Neuronal stem cell (in vitro differentiated cells): ENCODE measurements around the gene MCM10.

Experiments used
- DNase-seq: peaks from one replicate; pipeline ENCODE4 v3.0.0-alpha.2; 2013; ENCODE audit warnings: low spot score
- H2AFZ ChIP-seq: one replicate; pipeline ENCODE4 v1.6.1; 2013; ENCODE audit warnings: mild to moderate bottlenecking, low read length, inconsistent platforms
- H2AK5ac ChIP-seq: 2 replicates; pipeline ENCODE4 v1.6.1; 2013; ENCODE audit warnings: low read depth, mild to moderate bottlenecking, inconsistent platforms, low read length, moderate library complexity, mixed read lengths
- H2BK120ac ChIP-seq: 2 replicates; pipeline ENCODE4 v1.6.1; 2013; ENCODE audit warnings: low read depth, mild to moderate bottlenecking, inconsistent platforms, low read length, moderate library complexity, mixed read lengths
- H2BK12ac ChIP-seq: one replicate; pipeline ENCODE4 v1.6.1; 2013; ENCODE audit warnings: low read length, inconsistent platforms
- H2BK15ac ChIP-seq: 2 replicates; pipeline ENCODE4 v1.6.1; 2013; ENCODE audit warnings: mild to moderate bottlenecking, low read length, inconsistent platforms, mixed read lengths
- H2BK5ac ChIP-seq: one replicate; pipeline ENCODE4 v1.6.1; 2013; ENCODE audit warnings: inconsistent platforms, mild to moderate bottlenecking, low read length, moderate library complexity
- H3K14ac ChIP-seq: one replicate; pipeline ENCODE4 v1.6.1; 2013; ENCODE audit warnings: low read length, inconsistent platforms
- H3K18ac ChIP-seq: 2 replicates; pipeline ENCODE4 v1.6.1; 2013; ENCODE audit warnings: low read length, inconsistent platforms
- H3K23ac ChIP-seq: 2 replicates; pipeline ENCODE4 v1.6.1; 2013; ENCODE audit warnings: low read depth, mild to moderate bottlenecking, mixed read lengths, low read length, inconsistent platforms; ENCODE audit not compliant: poor library complexity
- H3K27ac ChIP-seq: replicated peaks from 3 replicates; pipeline ENCODE4 v1.5.1; 2013; ENCODE audit warnings: low read length, inconsistent platforms
- H3K27me3 ChIP-seq, 3 experiments: 2 replicates each; pipeline ENCODE4 v1.6.1; 2013; ENCODE audit warnings: low read length in 3 of 3, mild to moderate bottlenecking in 2 of 3, inconsistent platforms in 1 of 3, low read depth in 1 of 3, mixed read lengths in 1 of 3, moderate library complexity in 1 of 3; ENCODE audit not compliant: control insufficient read depth in 3 of 3, insufficient read depth in 3 of 3
- H3K36me3 ChIP-seq, 2 donors: replicated peaks in 1 of 2; 2 replicates each; pipeline ENCODE4 v1.6.1; 2013; ENCODE audit warnings: low read length in 2 of 2; ENCODE audit not compliant: control insufficient read depth in 2 of 2, insufficient read depth in 2 of 2
- H3K4ac ChIP-seq: 2 replicates; pipeline ENCODE4 v1.6.1; 2013; ENCODE audit warnings: inconsistent platforms, mild to moderate bottlenecking, low read length, moderate library complexity
- H3K4me1 ChIP-seq, 2 donors: 1 replicate in 1 of 2; 2 replicates in 1 of 2; pipeline ENCODE4 v1.6.1; 2013; ENCODE audit warnings: low read length in 2 of 2, low read depth in 1 of 2; ENCODE audit not compliant: control insufficient read depth in 2 of 2, insufficient read depth in 1 of 2
- H3K4me2 ChIP-seq: one replicate; pipeline ENCODE4 v1.6.1; 2013; ENCODE audit warnings: mild to moderate bottlenecking, low read length, inconsistent platforms; ENCODE audit not compliant: insufficient read depth, poor library complexity, severe bottlenecking
- H3K4me3 ChIP-seq, 2 donors: 2 replicates each; pipeline ENCODE4 v1.5.1; 2013; ENCODE audit warnings: low read length in 2 of 2, mild to moderate bottlenecking in 2 of 2, inconsistent platforms in 1 of 2, moderate library complexity in 1 of 2
- H3K79me1 ChIP-seq: one replicate; pipeline ENCODE4 v1.6.1; 2013; ENCODE audit warnings: low read depth, mild to moderate bottlenecking, inconsistent platforms, low read length, moderate library complexity
- H3K9ac ChIP-seq: one replicate; pipeline ENCODE4 v1.6.1; 2013; ENCODE audit warnings: mild to moderate bottlenecking, low read depth, low read length, inconsistent platforms; ENCODE audit not compliant: poor library complexity
- H3K9me3 ChIP-seq, 2 donors: replicated peaks in 1 of 2; 2 replicates each; pipeline versions ENCODE3 to v1.6.1; 2013; ENCODE audit warnings: low read length in 2 of 2, mild to moderate bottlenecking in 2 of 2, inconsistent platforms in 1 of 2, low read depth in 1 of 2, mixed read lengths in 1 of 2, moderate library complexity in 1 of 2; ENCODE audit not compliant: control insufficient read depth in 2 of 2, insufficient read depth in 1 of 2
- H4K8ac ChIP-seq: one replicate; pipeline ENCODE4 v1.6.1; 2013; ENCODE audit warnings: low read depth, mild to moderate bottlenecking, inconsistent platforms, low read length, moderate library complexity
- H4K91ac ChIP-seq: one replicate; pipeline ENCODE4 v1.6.1; 2013; ENCODE audit warnings: low read length, low read depth, mild to moderate bottlenecking, inconsistent platforms; ENCODE audit not compliant: poor library complexity
- WGBS, 2 donors: extraction: QIAGEN DNeasy Blood & Tissue Kit; methylation state at CpG; one replicate each; pipeline ENCODE4 v1.1.7; 2013; ENCODE audit warnings: missing lambda C conversion rate in 2 of 2, mixed read lengths in 1 of 2; ENCODE audit not compliant: insufficient read length in 2 of 2, insufficient replicate concordance in 1 of 2; ENCODE audit errors: extremely low coverage in 2 of 2; 5-methylcytosine and 5-hydroxymethylcytosine counted together

The MCM10 gene

DNA sequence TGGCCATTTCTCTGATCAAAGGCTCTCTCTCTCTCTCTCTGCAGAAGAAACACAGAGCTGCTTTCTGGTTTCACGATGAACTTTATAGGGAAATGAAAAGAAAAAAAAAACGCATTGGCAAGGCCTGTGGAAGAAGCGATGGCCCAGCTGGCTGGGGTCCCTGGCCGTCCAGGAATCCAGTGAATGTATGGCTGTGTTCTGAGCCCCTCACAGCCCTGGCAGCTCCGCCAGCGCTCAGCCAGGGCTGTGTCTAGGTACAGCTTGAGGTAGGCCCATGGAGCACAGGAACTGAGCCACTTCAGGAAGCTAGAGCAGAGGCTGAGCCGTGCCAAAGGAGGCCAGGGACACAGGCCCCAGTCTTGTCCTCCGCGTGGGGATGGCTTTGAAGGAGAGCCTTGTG is 85.9 kb downstream of the MCM10 start:
- no peak overlapping the region for H3K4me2 ChIP-seq
- H2AK5ac ChIP-seq = no peak overlapping the region
- no peak overlapping the region for H3K4ac ChIP-seq
- WGBS, 2 donors = no CpG with 5 or more reads among the region's 9 CpGs
- no peak overlapping the region for H4K91ac ChIP-seq
- H2BK15ac ChIP-seq = no peak overlapping the region
- no peaks in the 10 kb centered on the region for H3K79me1 ChIP-seq
- H3K27me3 ChIP-seq = no peaks in the 10 kb centered on the region
- H4K8ac ChIP-seq = no peak overlapping the region
- H2BK5ac ChIP-seq = no peak overlapping the region
- H2AFZ ChIP-seq = peak overlapping the region; percentile 56
- peak overlapping the region; percentile 9 for H3K9ac ChIP-seq
- no peaks in the 10 kb centered on the region for H3K36me3 ChIP-seq
- no peak overlapping the region for H3K4me3 ChIP-seq
- no peak overlapping the region for H3K23ac ChIP-seq
- H3K4me1 ChIP-seq = no peaks in the 10 kb centered on the region
- DNase-seq = no peak
- no peak overlapping the region for H2BK120ac ChIP-seq
- H3K27ac ChIP-seq = no peak overlapping the region
- H2BK12ac ChIP-seq = no peak overlapping the region
- H3K14ac ChIP-seq = no peak overlapping the region
- no peaks in the 10 kb centered on the region for H3K9me3 ChIP-seq
- H3K18ac ChIP-seq = peak overlapping the region; percentile 50

DNA sequence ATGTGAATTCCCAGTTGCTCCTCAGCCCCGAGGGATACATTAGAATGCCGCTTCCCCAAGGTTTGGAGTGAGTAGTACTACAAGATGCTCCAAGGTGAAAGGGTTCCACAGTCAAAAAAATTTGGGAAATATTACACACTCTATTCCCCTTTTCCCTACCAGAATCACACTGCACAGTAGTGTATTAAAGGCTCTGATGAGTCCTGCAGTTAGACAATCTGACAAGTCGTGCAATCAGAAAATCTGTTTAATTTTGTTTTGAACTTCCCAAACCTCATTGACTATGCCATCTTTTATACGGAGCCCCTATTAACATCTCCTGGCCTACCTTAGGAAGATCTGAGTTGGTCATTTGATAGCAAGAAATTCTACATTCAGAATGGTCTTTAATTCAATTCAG is 86.4 kb downstream of the MCM10 start:
- Histone ChIP-seq H3K36me3 (no peaks in the 10 kb centered on the region), H2AFZ (no peak overlapping the region), H3K79me1 (no peaks in the 10 kb centered on the region), H3K27me3 (no peaks in the 10 kb centered on the region), H3K4me3 (no peak overlapping the region), H3K23ac (no peak overlapping the region), H2AK5ac (no peak overlapping the region), H3K18ac (no peak overlapping the region), H3K9me3 (no peaks in the 10 kb centered on the region), H2BK5ac (no peak overlapping the region), H3K27ac (no peak overlapping the region), H3K4me1 (no peaks in the 10 kb centered on the region), H2BK120ac (no peak overlapping the region), H3K14ac (no peak overlapping the region), H4K8ac (no peak overlapping the region), H3K4ac (no peak overlapping the region), H2BK12ac (no peak overlapping the region), H3K4me2 (no peak overlapping the region), H3K9ac (no peak overlapping the region), H2BK15ac (no peak overlapping the region), H4K91ac (no peak overlapping the region)
- DNase-seq = no peak
- WGBS, 2 donors = no CpG with 5 or more reads among the region's 4 CpGs

DNA sequence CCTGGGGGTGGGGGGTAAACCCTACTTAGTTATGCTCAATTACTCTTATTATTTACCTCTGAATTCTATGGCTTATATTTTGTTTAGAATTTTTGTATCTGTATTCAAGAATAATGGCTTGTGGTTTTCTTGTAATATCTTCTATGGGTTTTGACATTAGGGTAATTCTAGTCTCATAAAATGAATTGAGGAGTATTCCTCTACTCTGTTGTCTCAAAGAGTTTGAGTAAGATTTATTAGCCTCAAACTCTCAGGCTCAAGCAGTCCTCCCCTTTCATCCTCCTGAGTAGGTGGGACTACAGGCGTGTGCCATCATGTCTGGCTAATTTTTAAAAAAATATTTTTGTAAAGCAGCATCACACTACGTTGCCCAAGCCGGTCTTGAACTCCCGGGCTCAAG is 92.4 kb downstream of the MCM10 start:
- Histone ChIP-seq H2BK15ac (no peak overlapping the region), H3K79me1 (no peaks in the 10 kb centered on the region), H2AFZ (no peak overlapping the region), H3K23ac (no peak overlapping the region), H3K4me3 (no peak overlapping the region), H3K9ac (no peak overlapping the region), H3K27me3 (peaks cover 0 to 7% (median 0%) of the 10 kb centered on the region in 3 experiments), H3K18ac (no peak overlapping the region), H2BK120ac (no peak overlapping the region), H3K9me3 (no peaks in the 10 kb centered on the region), H3K27ac (no peak overlapping the region), H4K8ac (no peak overlapping the region), H3K4me1 (no peaks in the 10 kb centered on the region), H2BK5ac (no peak overlapping the region), H2AK5ac (no peak overlapping the region), H3K4ac (no peak overlapping the region), H2BK12ac (no peak overlapping the region), H3K4me2 (no peak overlapping the region), H3K14ac (no peak overlapping the region), H3K36me3 (no peaks in the 10 kb centered on the region), H4K91ac (no peak overlapping the region)
- no CpG with 5 or more reads among the region's 4 CpGs for WGBS, 2 donors
- DNase-seq = no peak

DNA sequence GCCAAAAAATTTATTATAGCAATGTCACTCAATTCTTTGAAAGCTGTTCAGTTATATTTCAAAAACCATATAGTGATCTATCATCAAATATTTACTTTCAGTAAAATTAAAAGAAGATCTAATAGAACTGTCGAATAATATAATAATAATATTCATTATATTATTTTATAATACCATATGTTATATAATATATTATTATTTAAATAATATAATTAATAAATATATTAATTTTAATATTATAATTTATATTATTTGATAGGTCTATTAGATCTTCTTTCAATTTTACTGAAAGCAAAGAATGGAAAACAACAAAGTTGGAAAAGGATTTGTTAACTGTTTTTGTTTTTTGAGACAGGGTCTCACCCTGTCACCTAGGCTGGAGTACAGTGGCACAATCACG is 95.3 kb downstream of the MCM10 start:
- Histone ChIP-seq H3K36me3 (no peaks in the 10 kb centered on the region), H3K23ac (no peak overlapping the region), H3K18ac (no peak overlapping the region), H2AK5ac (no peak overlapping the region), H3K4ac (no peak overlapping the region), H3K4me1 (no peaks in the 10 kb centered on the region), H3K27me3 (peaks cover 0 to 7% (median 0%) of the 10 kb centered on the region in 3 experiments), H3K4me3 (no peak overlapping the region), H3K14ac (no peak overlapping the region), H3K9ac (no peak overlapping the region), H2BK5ac (no peak overlapping the region), H3K9me3 (no peaks in the 10 kb centered on the region), H3K79me1 (no peaks in the 10 kb centered on the region), H2BK12ac (no peak overlapping the region), H4K91ac (no peak overlapping the region), H3K27ac (no peak overlapping the region), H4K8ac (no peak overlapping the region), H2BK15ac (no peak overlapping the region), H2AFZ (no peak overlapping the region), H3K4me2 (no peak overlapping the region), H2BK120ac (no peak overlapping the region)
- no CpG with 5 or more reads among the region's 2 CpGs for WGBS, 2 donors
- DNase-seq = no peak
